AG04449 (cell line): ENCODE data around the gene PDE4B.
"Not testable (repeated sequence)": the region's sequence is repeated elsewhere in the genome, so short reads cannot be mapped to it uniquely, and the experiment has no call there.

Experiments
- CTCF ChIA-PET: fragments of 350-600 bp; formaldehyde crosslinking; extraction: SDS; loops from one replicate; lab custom pipeline; 2021; ENCODE audit warnings: antibody characterized with exemption; lab: Yijun Ruan, JAX
- POLR2A ChIA-PET: fragments of 400-600, 350-600 bp; formaldehyde crosslinking; extraction: SDS; loops from one replicate; lab custom pipeline; 2020; ENCODE audit warnings: antibody characterized with exemption, inconsistent platforms; lab: Yijun Ruan, JAX
- DNase-seq: peaks from one replicate; pipeline ENCODE4 v3.0.0-alpha.2; 2010; ENCODE audit warnings: low read depth, low spot score
- H3K4me3 ChIP-seq: 2 replicates; pipeline ENCODE4 v1.5.1; 2011; ENCODE audit warnings: low read depth, mild to moderate bottlenecking, control low read depth, low read length
- TF ChIP-seq, protein P1 (sequence below): IDR thresholded peaks from one replicate; pipeline ENCODE4 v1.5.1; 2011; ENCODE audit warnings: mild to moderate bottlenecking, moderate library complexity, low read length, control low read depth, inconsistent platforms; ENCODE audit not compliant: insufficient read depth; ENCODE audit errors: missing control alignments

PDE4B gene

DNA sequence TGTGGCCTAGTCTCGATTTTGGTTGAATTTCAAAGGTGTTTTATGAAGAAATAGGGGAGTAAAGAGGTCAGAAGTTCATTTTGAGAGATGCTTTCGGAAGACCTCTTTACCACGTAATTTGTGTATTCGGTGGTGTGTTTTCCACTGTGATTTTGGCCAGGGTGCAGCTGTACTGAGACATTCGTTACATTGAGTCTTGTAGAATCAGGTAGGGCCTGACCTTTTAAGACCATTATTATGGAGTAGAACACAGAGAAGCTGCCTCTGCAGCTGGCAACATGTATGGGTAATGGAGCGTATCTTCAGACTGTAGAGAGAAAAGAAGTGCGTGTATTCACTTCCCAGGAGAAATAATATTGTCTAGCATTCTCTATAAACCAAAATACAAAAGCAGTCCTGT, 326.5 kb downstream of the PDE4B start:
- CTCF ChIA-PET: no interaction called here
- POLR2A ChIA-PET: no interaction called here

DNA sequence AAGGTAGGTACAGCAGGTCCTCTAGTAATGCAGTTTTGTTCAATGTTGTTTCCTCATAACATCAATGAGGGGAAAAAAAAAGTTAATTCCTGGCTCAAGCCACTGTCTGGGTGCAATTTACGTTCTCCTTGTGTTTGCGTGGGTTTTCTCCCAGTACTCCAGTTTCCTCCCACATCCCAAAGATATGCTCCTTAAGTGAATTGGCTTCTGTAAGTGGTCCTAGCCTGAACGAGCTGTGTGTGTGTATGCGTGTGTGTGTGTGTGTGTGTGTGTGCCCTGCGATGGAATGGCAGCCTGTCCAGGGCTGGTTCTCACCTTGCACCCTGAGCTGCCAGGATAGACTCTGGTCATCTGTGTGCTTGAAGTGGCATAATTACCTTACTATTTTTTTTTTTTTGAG, 332.0 kb downstream of the PDE4B start:
- H3K4me3 ChIP-seq: no peak overlapping the region
- CTCF ChIA-PET: no interaction called here

More for the DNA sequence above, 326.5 kb downstream of the PDE4B start:
- no peak for DNase-seq
- no peak overlapping the region for H3K4me3 ChIP-seq
- TF ChIP-seq, protein P1, sequence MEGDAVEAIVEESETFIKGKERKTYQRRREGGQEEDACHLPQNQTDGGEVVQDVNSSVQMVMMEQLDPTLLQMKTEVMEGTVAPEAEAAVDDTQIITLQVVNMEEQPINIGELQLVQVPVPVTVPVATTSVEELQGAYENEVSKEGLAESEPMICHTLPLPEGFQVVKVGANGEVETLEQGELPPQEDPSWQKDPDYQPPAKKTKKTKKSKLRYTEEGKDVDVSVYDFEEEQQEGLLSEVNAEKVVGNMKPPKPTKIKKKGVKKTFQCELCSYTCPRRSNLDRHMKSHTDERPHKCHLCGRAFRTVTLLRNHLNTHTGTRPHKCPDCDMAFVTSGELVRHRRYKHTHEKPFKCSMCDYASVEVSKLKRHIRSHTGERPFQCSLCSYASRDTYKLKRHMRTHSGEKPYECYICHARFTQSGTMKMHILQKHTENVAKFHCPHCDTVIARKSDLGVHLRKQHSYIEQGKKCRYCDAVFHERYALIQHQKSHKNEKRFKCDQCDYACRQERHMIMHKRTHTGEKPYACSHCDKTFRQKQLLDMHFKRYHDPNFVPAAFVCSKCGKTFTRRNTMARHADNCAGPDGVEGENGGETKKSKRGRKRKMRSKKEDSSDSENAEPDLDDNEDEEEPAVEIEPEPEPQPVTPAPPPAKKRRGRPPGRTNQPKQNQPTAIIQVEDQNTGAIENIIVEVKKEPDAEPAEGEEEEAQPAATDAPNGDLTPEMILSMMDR: no peak

DNA sequence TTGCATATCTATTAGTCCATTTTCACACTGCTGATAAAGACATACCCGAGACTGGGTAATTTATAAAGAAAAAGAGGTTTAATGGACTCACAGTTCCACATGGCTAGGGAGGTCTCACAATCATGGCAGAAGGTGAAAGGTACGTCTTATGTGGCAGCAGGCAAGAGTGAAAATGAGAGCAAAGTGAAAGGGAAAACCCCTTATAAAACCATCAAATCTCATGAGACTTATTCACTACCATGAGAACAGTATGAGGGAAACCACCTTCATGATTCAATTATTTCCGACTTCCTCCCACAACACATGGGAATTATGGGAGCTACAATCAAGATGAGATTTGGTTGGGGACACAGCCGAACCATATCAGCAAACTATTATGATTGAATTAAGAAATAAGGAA, 335.9 kb downstream of the PDE4B start:
- CTCF ChIA-PET, H3K4me3 ChIP-seq, POLR2A ChIA-PET, DNase-seq: not testable (repeated sequence)

More for the DNA sequence above, 332.0 kb downstream of the PDE4B start:
- no peak for DNase-seq
- TF ChIP-seq, protein P1: no peak
- POLR2A ChIA-PET: no interaction called here

DNA sequence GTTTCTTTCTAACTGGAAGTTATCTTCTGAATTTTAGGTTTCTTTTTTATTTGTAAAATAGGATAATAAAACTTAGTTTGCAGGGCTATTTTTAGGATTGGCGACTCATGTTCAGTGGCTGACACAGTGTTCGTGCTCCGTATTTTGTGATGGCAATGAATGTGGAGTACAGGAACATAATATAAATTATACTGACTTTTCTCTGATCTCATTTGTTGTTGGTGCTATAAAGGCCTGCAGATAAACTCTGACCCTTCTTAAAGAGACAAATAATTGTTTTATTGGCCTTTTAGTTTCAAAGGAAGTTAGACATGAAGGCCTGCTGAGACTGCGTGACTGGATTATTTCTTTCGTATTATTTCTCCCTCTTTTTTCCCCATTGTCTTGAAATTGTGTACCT, 339.6 kb downstream of the PDE4B start:
- ChIA-PET POLR2A (no interaction called here), CTCF (no interaction called here)
- H3K4me3 ChIP-seq: no peak overlapping the region
- TF ChIP-seq, protein P1: no peak
- DNase-seq: no peak

DNA sequence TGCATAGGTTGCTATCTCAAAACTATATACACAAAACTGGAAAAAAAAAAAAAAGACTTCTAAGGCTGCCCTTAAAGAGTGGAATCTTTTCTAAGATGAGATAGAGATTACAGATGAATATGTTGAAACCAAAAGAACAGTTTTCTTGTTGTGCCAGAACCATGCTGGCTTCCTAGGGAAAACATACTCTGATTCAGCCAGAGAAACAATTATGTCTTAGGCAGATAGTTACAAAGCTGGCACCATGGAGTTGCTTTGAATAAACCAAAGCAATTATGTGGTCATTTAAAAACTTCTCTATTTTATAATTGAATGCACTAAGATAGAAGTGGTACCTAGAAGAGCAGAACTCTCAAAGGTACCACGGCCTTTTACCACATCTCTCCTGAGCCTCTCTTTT, 341.3 kb downstream of the PDE4B start:
- POLR2A ChIA-PET: no interaction called here
- TF ChIP-seq, protein P1: no peak
- CTCF ChIA-PET: no interaction called here
- no peak overlapping the region for H3K4me3 ChIP-seq
- no peak for DNase-seq

DNA sequence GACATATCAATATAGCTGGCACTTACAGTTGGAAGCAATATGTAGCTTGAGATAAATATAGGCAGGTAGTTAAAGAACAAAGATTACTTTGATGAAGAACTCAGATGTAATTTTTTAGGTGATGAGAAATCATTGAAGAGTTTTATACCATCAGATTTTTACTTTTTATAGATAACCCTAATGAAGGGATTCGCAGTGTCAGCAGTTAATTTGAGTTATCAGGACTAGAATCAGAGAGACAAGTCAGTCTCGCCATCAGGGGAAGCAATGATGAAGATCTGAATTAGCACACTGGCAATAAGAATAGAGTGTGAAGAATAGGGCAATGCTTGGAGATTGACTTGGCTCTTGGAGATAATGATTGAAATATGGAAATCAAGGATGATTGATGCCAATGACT, 342.5 kb downstream of the PDE4B start:
- DNase-seq: no peak
- no peak overlapping the region for H3K4me3 ChIP-seq
- CTCF ChIA-PET: no interaction called here
- TF ChIP-seq, protein P1: no peak
- POLR2A ChIA-PET: no interaction called here

DNA sequence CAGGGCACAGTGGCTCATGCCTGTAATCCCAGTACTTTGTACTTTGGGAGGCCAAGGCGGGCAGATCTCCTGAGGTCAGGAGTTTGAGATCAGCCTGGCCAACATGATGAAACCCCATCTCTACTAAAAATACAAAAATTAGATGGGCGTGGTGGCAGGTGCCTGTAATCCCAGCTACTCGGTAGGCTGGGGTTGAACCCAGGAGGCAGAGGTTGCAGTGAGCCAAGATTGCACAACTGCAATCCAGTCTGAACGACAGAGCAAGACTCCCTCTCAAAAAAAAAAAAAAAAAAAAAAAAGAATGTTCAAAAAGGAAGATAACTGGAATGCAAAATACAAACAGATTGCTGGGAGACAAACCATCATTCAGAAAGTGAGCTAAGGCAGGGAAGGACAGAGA, 343.7 kb downstream of the PDE4B start:
- DNase-seq, H3K4me3 ChIP-seq, CTCF ChIA-PET, POLR2A ChIA-PET: not testable (repeated sequence)
